ENCODE results near the gene LRRFIP1.

- TF ChIP-seq CTCF (IDR thresholded peaks at IDR 0.05) (no peak), POLR2A (IDR thresholded peaks at IDR 0.05) (no peak)
These were observed 100.0 kb downstream of the LRRFIP1 start for GRCh38 chr2:237727363-237727762.
